K562 (cell line): ENCODE measurements around the gene PPM1D. TPM values are rescaled to one million over a fixed set of nuclear protein-coding genes. Genes with fewer than 3 reads are reported as not detected.
A peak's percentile ranks its signal among the peaks of the same experiment; 100 is the strongest.

Experiments
- ATAC-seq: fragments of 200-7000 bp; cut with Tn5 transposase; 3 replicates; pipeline ENCODE4 v1.9.1; 2020; ENCODE audit warnings: moderate library complexity
- BruUV-seq: library from RNA; stranded (reverse); fragments of 400-500 nt; replicated peaks from 2 replicates; lab custom pipeline; 2021; lab: Mats Ljungman, UMichigan
- CTCF ChIA-PET: fragments of 300-600 bp; formaldehyde crosslinking; extraction: SDS; loops from one replicate; lab custom pipeline; 2021; ENCODE audit warnings: low intra/inter-chr PET ratio; lab: Yijun Ruan, JAX
- POLR2A ChIA-PET: fragments of 300-600, 350-650 bp; sonication (Branson Sonifier 250); formaldehyde crosslinking; extraction: SDS; loops from one replicate; lab custom pipeline; 2021; ENCODE audit warnings: antibody characterized with exemption, inconsistent platforms; lab: Yijun Ruan, JAX
- DNase-seq, 4 experiments: peaks; one replicate each; pipeline versions ENCODE4 v3.0.0 to v3.0.0-alpha.2; 2011 to 2018; ENCODE audit warnings: low spot score in 3 of 4, mixed read lengths in 3 of 4; ENCODE audit errors: extremely low read depth in 1 of 4
- FAIRE-seq: peaks from 2 replicates; lab custom pipeline; 2011; peaks lifted over from hg19 to GRCh38; lab: Jason Lieb, UNC
- H2AFZ ChIP-seq: 2 replicates; pipeline ENCODE4 v1.6.0; 2011; ENCODE audit warnings: low read depth, low read length, control low read depth, inconsistent platforms
- H3K27ac ChIP-seq: fragments of 200-600 bp; 3 replicates; pipeline ENCODE4 v1.8.0; 2011; ENCODE audit warnings: low read depth, mild to moderate bottlenecking, control low read depth, inconsistent platforms, low read length, moderate library complexity, mixed read lengths; ENCODE audit errors: extremely low read depth
- H3K27me3 ChIP-seq, 2 experiments: fragments of 300-600 bp in 1 of 2; 2 replicates in 1 of 2; 3 replicates in 1 of 2; pipeline versions ENCODE4 v1.6.0 to v1.8.0; 2011; ENCODE audit warnings: inconsistent platforms in 2 of 2, low read length in 2 of 2, mild to moderate bottlenecking in 1 of 2, mixed read lengths in 1 of 2, moderate library complexity in 1 of 2; ENCODE audit not compliant: control insufficient read depth in 2 of 2, insufficient read depth in 2 of 2
- H3K36me3 ChIP-seq: fragments of 300-600 bp; 3 replicates; pipeline ENCODE4 v1.8.0; 2011; ENCODE audit warnings: mild to moderate bottlenecking, low read length, inconsistent platforms; ENCODE audit not compliant: control insufficient read depth, insufficient read depth
- H3K4me1 ChIP-seq, 2 experiments: fragments of 200-600 bp in 1 of 2; replicated peaks in 1 of 2; 2 replicates in 1 of 2; 3 replicates in 1 of 2; pipeline versions ENCODE4 v1.5.1 to v1.8.0; 2011; ENCODE audit warnings: inconsistent platforms in 2 of 2, low read length in 2 of 2, mild to moderate bottlenecking in 1 of 2, mixed read lengths in 1 of 2, moderate library complexity in 1 of 2; ENCODE audit not compliant: control insufficient read depth in 2 of 2, insufficient read depth in 2 of 2
- H3K4me2 ChIP-seq: 2 replicates; pipeline ENCODE4 v1.6.1; 2011; ENCODE audit warnings: low read length, control low read depth, inconsistent platforms, mixed read lengths; ENCODE audit not compliant: insufficient read depth
- H3K4me3 ChIP-seq: fragments of 200-600 bp; sonication (generic), shearing (Covaris generic); 2 replicates; pipeline ENCODE4 v1.5.1; 2016; ENCODE audit warnings: control low read depth, inconsistent platforms
- H3K79me2 ChIP-seq: fragments of 200-600 bp; 3 replicates; pipeline ENCODE4 v1.8.0; 2011; ENCODE audit warnings: low read length, inconsistent platforms; ENCODE audit not compliant: control insufficient read depth, insufficient read depth
- H3K9ac ChIP-seq, 2 experiments: 2 replicates each; pipeline versions ENCODE4 v1.6.0 to v1.6.1; 2011; ENCODE audit warnings: low read depth in 2 of 2, low read length in 2 of 2, control low read depth in 1 of 2, inconsistent platforms in 1 of 2, mild to moderate bottlenecking in 1 of 2, mixed read lengths in 1 of 2; ENCODE audit not compliant: insufficient read depth in 1 of 2
- H3K9me1 ChIP-seq: one replicate; pipeline ENCODE4 v1.6.0; 2011; ENCODE audit warnings: inconsistent platforms, mild to moderate bottlenecking, low read length, moderate library complexity; ENCODE audit not compliant: control insufficient read depth, insufficient read depth
- H3K9me3 ChIP-seq: replicated peaks from 2 replicates; pipeline ENCODE4 v1.5.1; 2011; ENCODE audit warnings: low read depth, low read length, inconsistent platforms; ENCODE audit not compliant: control insufficient read depth, insufficient read depth
- H4K20me1 ChIP-seq: replicated peaks from 2 replicates; pipeline ENCODE4 v1.6.1; 2011; ENCODE audit warnings: low read length, inconsistent platforms, mixed read lengths; ENCODE audit not compliant: control insufficient read depth, insufficient read depth
- EWSR1 ChIP-seq: fragments of 450-650 bp; IDR thresholded peaks from 2 replicates; pipeline ENCODE4 v1.6.1; 2018; ENCODE audit warnings: borderline replicate concordance, mild to moderate bottlenecking, low read depth, moderate library complexity; ENCODE audit not compliant: partially characterized antibody
- GABPB1 ChIP-seq: sonication (generic); formaldehyde crosslinking; IDR thresholded peaks from 2 replicates; pipeline ENCODE4 v1.8.0; 2022; ENCODE audit warnings: mild to moderate bottlenecking, missing genetic modification reagents
- HNRNPUL1 ChIP-seq: fragments of 200-400 bp; formaldehyde crosslinking; IDR thresholded peaks from 2 replicates; pipeline ENCODE4 v1.6.1; 2017; ENCODE audit warnings: low read length
- KLF16 ChIP-seq: IDR thresholded peaks from 2 replicates; pipeline ENCODE4 v1.6.1; 2016; ENCODE audit warnings: antibody characterized with exemption
- MED1 ChIP-seq: sonication (generic); formaldehyde crosslinking; IDR thresholded peaks from 2 replicates; pipeline ENCODE4 v1.8.1; 2023; ENCODE audit warnings: missing genetic modification reagents, borderline replicate concordance
- POLR2AphosphoS5 ChIP-seq: IDR thresholded peaks from 2 replicates; pipeline ENCODE4 v1.6.1; 2011; ENCODE audit warnings: mild to moderate bottlenecking, low read depth, low read length, moderate library complexity; ENCODE audit not compliant: control insufficient read depth, insufficient read depth
- RAD21 ChIP-seq, 2 experiments: fragments of 250-450 bp in 1 of 2; fragments of 450-650 bp in 1 of 2; sonication (Bioruptor Pico) in 1 of 2; formaldehyde crosslinking in 1 of 2; IDR thresholded peaks in 1 of 2; conservative IDR thresholded peaks in 1 of 2; 2 replicates each; pipeline versions ENCODE4 v1.4.0 to v1.8.0; 2020 to 2022; ENCODE audit warnings: mild to moderate bottlenecking in 2 of 2, moderate library complexity in 1 of 2
- RFX1 ChIP-seq: fragments of 450-650 bp; IDR thresholded peaks from 2 replicates; pipeline ENCODE4 v1.6.1; 2016; ENCODE audit warnings: mild to moderate bottlenecking, moderate library complexity
- SMAD1 ChIP-seq: fragments of 150-350 bp; IDR thresholded peaks from 2 replicates; pipeline ENCODE4 v1.6.1; 2014; ENCODE audit warnings: low read length, low read depth; ENCODE audit not compliant: partially characterized antibody
- SMC3 ChIP-seq: conservative IDR thresholded peaks from 2 replicates; pipeline ENCODE4 v1.6.1; 2011; ENCODE audit warnings: low read depth, low read length, improper control_type of control experiment; ENCODE audit not compliant: insufficient read depth
- TCF7L2 ChIP-seq: fragments of 150-350 bp; IDR thresholded peaks from 2 replicates; pipeline ENCODE4 v1.6.1; 2016; ENCODE audit warnings: low read depth, mild to moderate bottlenecking, low read length, moderate library complexity
- XRCC5 ChIP-seq: fragments of 200-400 bp; formaldehyde crosslinking; IDR thresholded peaks from 2 replicates; pipeline ENCODE4 v1.6.1; 2017; ENCODE audit warnings: low read depth, mild to moderate bottlenecking, low read length
- ZFP1 ChIP-seq: fragments of 450-650 bp; formaldehyde crosslinking; IDR thresholded peaks from 2 replicates; pipeline ENCODE4 v1.4.0; 2020; ENCODE audit warnings: mild to moderate bottlenecking, mixed read lengths
- ZNF384 ChIP-seq: IDR thresholded peaks from 2 replicates; pipeline ENCODE4 v1.6.1; 2012; ENCODE audit warnings: low read depth, low read length, improper control_type of control experiment
- WGBS: fragments of 100-300 bp; shearing (Covaris generic); methylation state at CpG from one replicate; pipeline ENCODE4 v1.1.6; 2016; ENCODE audit warnings: low coverage, mixed read lengths; ENCODE audit not compliant: insufficient coverage; ENCODE audit errors: missing lambda C conversion rate; 5-methylcytosine and 5-hydroxymethylcytosine counted together
- in situ Hi-C: fragments of 300-500 bp; cut with MboI; formaldehyde crosslinking; loops from 4 replicates; pipeline ENCODE4 v1.15.0; 2018; ENCODE audit warnings: inconsistent platforms, mixed read lengths
- intact Hi-C: fragments of 100-400 bp; cut with micrococcal nuclease; formaldehyde crosslinking; loops from 2 replicates; pipeline ENCODE4 v1.14.2; 2022
- polyA plus RNA-seq, 8 experiments: library from polyadenylated mRNA; depleted of rRNA in 4 of 8; stranded (reverse) in 5 of 8; unstranded in 3 of 8; fragments of >200 nt; fragmentation: Nextera tagmentation in 2 of 8; fragmentation: Illumina TruSeq in 1 of 8; extraction: Ambion mirVana in 2 of 8; extraction: Trizol in 1 of 8; gene quantifications; 2 replicates each; pipeline versions ENCODE4 v1.2.1 to v1.2.3, GENCODE V29; 2011 to 2014; ENCODE audit warnings: inconsistent platforms in 1 of 8, missing spikeins in 1 of 8
- total RNA-seq, 7 experiments: library from RNA; depleted of rRNA in 6 of 7; stranded (reverse); fragments of >200 nt in 6 of 7; fragmentation: Illumina TruSeq in 2 of 7; extraction: Trizol in 2 of 7; gene quantifications; 2 replicates each; pipeline versions ENCODE4 v1.2.1 to v1.2.3, GENCODE V29; 2011 to 2021; ENCODE audit warnings: low replicate concordance in 1 of 7
- TF ChIP-seq, protein P1 (sequence below), 2 experiments: fragments of 450-650 bp; formaldehyde crosslinking in 1 of 2; IDR thresholded peaks; 2 replicates each; pipeline versions ENCODE4 v1.4.0 to v1.6.1; 2014 to 2020; ENCODE audit warnings: mild to moderate bottlenecking in 2 of 2, borderline replicate concordance in 1 of 2, low read depth in 1 of 2

PPM1D gene
- total and polyA plus RNA-seq, 9 of the 15 experiments (the other 6 are each of a cell fraction or from before 2014, with no cell fraction given): 2.1 to 19.0 (median 7.8) TPM

DNA sequence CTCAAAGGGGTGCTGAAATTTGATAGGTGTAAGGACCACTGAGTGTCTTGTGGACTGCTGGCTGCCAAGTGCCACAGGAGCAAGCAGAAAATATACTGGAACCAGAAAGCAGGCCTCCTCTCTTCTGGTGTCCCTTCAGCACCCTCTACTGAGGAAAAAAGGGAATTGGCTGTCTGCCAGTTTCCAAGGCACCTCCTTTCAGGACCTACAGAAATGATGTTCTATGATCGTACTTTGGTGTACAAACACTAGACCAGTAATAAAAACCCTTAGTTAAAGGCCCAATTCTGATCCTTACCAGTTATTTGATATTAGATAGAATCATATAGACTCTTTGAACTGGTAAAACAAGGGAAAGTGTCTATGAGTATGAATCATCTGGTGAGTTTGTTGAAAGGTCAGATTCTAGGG, 41.8 kb downstream of the PPM1D start:
- CTCF ChIA-PET: interaction anchor here (0.6 to 0.9 kb wide), 2 partner anchors 34 to 498 kb away, joined by 3 to 4 read pairs; no protein-coding TSS in a partner anchor
- H3K79me2 ChIP-seq: peaks cover 18% of the 10 kb centered on the region; the same call in 2 of the 3 replicates
- in situ Hi-C loops (loop anchor here (10.0 kb wide), 1 partner anchor 537 kb away; no protein-coding TSS in a partner anchor), intact Hi-C loops (no loop called here)
- H2AFZ ChIP-seq: no peak overlapping the region
- POLR2A ChIA-PET: no interaction called here
- ATAC-seq (peak; percentile 94), DNase-seq (peak; percentile 70 to 89 (median 72)), FAIRE-seq (peak; percentile 71)
- no peaks in the 10 kb centered on the region for H3K4me1 ChIP-seq
- no peaks in the 10 kb centered on the region for H3K9me1 ChIP-seq
- H3K9me3 ChIP-seq: no peaks in the 10 kb centered on the region
- no peak overlapping the region for H3K4me3 ChIP-seq
- no TSS peak for BruUV-seq
- WGBS: 36% methylated on average over 1 of the region's 1 CpG
- peaks cover 11% of the 10 kb centered on the region; the same call in 2 of the 3 replicates for H3K36me3 ChIP-seq
- H3K9ac ChIP-seq: no peak overlapping the region
- H3K4me2 ChIP-seq: no peak overlapping the region
- no peak overlapping the region for H3K27ac ChIP-seq
- H3K27me3 ChIP-seq: no peaks in the 10 kb centered on the region
- H4K20me1 ChIP-seq: no peaks in the 10 kb centered on the region
- TF ChIP-seq EWSR1 (peak; percentile 24), TCF7L2 (no peak), MED1 (CRISPR knock-in tag) (no peak), GABPB1 (CRISPR knock-in tag) (no peak), SMAD1 (peak; percentile 93), XRCC5 (no peak), ZFP1 (CRISPR knock-in tag) (no peak), RFX1 (0 out of 2 replicates have a peak, but pooled peaks have one; percentile 10), KLF16 (0 out of 2 replicates have a peak, but pooled peaks have one; percentile 21), ZNF384 (peak; percentile 40; the same call in 1 of the 2 replicates), HNRNPUL1 (no peak), RAD21 (CRISPR knock-in tag; conservative IDR thresholded peaks at IDR 0.05 in 1 of 2, IDR thresholded peaks at IDR 0.05 in 1 of 2) (peak; percentile 48 to 69), SMC3 (0 out of 2 replicates have a peak, but pooled peaks have one; percentile 32), POLR2AphosphoS5 (peak; percentile 40; the same call in 1 of the 2 replicates)
- TF ChIP-seq, protein P1, sequence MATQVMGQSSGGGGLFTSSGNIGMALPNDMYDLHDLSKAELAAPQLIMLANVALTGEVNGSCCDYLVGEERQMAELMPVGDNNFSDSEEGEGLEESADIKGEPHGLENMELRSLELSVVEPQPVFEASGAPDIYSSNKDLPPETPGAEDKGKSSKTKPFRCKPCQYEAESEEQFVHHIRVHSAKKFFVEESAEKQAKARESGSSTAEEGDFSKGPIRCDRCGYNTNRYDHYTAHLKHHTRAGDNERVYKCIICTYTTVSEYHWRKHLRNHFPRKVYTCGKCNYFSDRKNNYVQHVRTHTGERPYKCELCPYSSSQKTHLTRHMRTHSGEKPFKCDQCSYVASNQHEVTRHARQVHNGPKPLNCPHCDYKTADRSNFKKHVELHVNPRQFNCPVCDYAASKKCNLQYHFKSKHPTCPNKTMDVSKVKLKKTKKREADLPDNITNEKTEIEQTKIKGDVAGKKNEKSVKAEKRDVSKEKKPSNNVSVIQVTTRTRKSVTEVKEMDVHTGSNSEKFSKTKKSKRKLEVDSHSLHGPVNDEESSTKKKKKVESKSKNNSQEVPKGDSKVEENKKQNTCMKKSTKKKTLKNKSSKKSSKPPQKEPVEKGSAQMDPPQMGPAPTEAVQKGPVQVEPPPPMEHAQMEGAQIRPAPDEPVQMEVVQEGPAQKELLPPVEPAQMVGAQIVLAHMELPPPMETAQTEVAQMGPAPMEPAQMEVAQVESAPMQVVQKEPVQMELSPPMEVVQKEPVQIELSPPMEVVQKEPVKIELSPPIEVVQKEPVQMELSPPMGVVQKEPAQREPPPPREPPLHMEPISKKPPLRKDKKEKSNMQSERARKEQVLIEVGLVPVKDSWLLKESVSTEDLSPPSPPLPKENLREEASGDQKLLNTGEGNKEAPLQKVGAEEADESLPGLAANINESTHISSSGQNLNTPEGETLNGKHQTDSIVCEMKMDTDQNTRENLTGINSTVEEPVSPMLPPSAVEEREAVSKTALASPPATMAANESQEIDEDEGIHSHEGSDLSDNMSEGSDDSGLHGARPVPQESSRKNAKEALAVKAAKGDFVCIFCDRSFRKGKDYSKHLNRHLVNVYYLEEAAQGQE (IDR thresholded peaks at IDR 0.05; ENCODE audit: borderline replicate concordance): peak; percentile 52; the same call in 1 of the 2 replicates
- TF ChIP-seq, protein P1 (CRISPR knock-in tag; IDR thresholded peaks at IDR 0.05; ENCODE audit: low read depth): no peak
